Activated naive CD8-positive, alpha-beta T cell treated with anti-CD3 and anti-CD28 coated beads, Interleukin-2, amount 50 U/mL, for 16 hours (primary cell): ENCODE measurements around the gene MON1A.
"Not testable (repeated sequence)": the region's sequence is repeated elsewhere in the genome, so short reads cannot be mapped to it uniquely, and the experiment has no call there.

Source experiments
- DNase-seq: peaks from one replicate; pipeline ENCODE4 v3.0.0-alpha.2; 2020; ENCODE audit warnings: low read depth, low spot score

Gene MON1A, protein sequence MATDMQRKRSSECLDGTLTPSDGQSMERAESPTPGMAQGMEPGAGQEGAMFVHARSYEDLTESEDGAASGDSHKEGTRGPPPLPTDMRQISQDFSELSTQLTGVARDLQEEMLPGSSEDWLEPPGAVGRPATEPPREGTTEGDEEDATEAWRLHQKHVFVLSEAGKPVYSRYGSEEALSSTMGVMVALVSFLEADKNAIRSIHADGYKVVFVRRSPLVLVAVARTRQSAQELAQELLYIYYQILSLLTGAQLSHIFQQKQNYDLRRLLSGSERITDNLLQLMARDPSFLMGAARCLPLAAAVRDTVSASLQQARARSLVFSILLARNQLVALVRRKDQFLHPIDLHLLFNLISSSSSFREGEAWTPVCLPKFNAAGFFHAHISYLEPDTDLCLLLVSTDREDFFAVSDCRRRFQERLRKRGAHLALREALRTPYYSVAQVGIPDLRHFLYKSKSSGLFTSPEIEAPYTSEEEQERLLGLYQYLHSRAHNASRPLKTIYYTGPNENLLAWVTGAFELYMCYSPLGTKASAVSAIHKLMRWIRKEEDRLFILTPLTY

GRCh38 chr3:49929291-49930167 lies at the start of gene MON1A:
TSS of gene MON1A (minus strand) at chr3:49929811. CDS start at chr3:49913346, 16,465 bp downstream.
- DNase-seq: peak; percentile 75

DNA sequence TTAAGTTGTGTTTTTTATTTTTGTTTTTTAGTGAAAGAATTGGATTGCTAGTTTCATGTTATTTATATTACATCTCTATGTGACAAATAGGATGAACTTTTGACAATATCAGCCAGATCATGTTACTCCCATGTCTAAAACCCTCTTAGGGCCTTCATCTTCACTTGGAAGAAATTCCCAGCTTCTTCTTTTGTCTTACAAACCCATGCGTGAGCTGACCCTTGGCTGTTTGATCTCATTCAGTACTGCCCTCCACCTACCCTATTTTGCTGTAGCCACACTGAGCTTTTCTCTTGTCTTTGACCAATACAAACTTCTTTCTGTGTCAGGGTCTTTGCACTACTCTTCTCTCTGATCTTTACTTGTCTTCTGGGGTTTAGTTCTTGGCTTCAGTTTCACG lies 47.3 kb upstream of the MON1A start:
- no peak for DNase-seq

GRCh38 chr3:49972656-49973055 lies 43.0 kb upstream of the MON1A start:
- no peak for DNase-seq

DNA sequence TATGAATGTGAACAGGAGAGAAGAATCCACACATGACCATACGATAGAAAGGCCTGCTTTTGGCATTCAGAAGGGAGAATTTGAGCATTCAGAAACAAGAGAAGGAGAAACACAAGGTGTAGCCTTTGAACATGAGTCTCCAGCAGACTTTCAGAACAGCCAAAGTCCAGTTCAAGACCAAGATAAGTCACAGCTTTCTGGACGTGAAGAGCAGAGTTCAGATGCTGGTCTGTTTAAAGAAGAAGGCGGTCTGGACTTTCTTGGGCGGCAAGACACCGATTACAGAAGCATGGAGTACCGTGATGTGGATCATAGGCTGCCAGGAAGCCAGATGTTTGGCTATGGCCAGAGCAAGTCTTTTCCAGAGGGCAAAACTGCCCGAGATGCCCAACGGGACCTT lies 38.7 kb upstream of the MON1A start:
- no peak for DNase-seq

GRCh38 chr3:49967291-49967690 lies 37.7 kb upstream of the MON1A start:
- DNase-seq: no peak

- no peak for DNase-seq
These were observed 36.8 kb upstream of the MON1A start for GRCh38 chr3:49966233-49966942.

GRCh38 chr3:49955636-49956035 lies 26.0 kb upstream of the MON1A start:
- DNase-seq: no peak

- DNase-seq: no peak
These were observed 23.3 kb upstream of the MON1A start for GRCh38 chr3:49952924-49953323.

- DNase-seq: no peak
These were observed 13.0 kb upstream of the MON1A start for GRCh38 chr3:49942651-49943050.

DNA sequence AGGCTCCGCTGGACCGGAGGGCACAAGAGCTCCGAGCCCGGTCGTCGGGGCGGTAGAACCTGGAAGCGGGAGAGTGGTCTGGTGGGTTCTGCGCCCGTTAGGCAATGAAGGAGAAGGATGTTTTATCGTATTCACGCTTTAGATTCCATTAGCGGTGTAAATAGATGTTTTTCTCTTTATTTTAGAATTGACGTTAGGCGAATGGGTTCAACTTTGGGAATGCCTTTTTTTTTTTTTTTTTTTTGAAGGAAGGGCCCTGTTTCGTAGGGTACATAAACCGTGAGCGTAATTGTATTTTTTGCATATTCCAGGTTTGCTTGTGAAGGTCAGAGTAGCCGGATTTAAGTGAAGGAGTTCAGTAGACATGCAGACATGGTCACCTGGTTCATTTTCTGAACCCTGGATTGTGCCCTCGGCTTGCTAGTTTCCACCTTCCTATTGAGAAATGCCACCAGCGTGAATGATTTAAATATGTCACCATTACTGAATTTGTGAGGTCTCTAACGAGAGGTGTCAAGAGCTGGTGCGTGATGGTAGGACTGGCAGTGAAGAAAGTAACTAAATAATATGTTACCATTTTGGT lies 11.1 kb upstream of the MON1A start:
- DNase-seq: no peak

DNA sequence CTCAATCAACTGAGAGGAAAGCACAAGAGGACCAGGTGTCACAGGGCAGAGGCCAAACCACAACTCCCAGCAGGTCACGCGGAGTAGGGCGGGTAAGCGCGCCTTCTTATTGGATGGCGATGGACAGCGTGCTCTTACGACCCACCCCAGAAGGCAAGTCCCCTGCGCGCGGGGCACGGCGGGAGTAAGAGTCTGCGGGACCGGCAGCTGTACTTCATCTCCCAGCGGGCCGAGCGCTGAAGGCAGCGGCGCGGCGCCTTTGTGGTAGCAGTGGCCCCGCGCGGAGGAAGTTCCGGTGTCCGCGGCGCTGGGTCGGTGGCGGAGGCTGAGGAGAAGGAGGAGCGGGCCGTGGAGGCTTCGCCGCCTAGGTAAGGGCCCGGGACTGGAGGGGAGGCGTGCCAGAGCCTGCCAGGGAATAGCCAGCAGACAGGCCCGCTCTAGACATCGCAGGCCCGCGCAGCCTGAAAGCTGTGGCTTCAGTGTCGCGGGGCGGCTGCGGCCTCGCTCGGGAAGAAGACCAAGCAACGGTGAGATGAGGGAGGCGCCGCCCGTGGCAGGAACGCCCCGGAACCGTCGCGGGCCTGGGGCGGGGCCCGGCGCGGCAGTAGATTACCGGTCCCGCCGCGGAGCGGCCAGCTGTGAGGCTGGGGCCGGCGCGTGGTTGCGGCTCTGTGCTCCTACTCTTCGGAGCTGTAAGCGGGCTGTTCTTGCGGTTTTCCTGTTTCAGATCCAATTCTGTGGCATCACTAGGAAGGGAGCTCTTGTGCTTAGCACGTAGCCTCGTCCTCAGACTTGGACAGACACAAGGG lies 10.5 kb upstream of the MON1A start, which contains the start of gene RBM6:
TSS of gene RBM6 (plus strand) at position 293 of the 809 bp plus-strand sequence. CDS start 22,492 bp downstream, outside the sequence.
- DNase-seq: peak; percentile 85

GRCh38 chr3:49937090-49937489 lies 7.5 kb upstream of the MON1A start:
- DNase-seq: no peak

DNA sequence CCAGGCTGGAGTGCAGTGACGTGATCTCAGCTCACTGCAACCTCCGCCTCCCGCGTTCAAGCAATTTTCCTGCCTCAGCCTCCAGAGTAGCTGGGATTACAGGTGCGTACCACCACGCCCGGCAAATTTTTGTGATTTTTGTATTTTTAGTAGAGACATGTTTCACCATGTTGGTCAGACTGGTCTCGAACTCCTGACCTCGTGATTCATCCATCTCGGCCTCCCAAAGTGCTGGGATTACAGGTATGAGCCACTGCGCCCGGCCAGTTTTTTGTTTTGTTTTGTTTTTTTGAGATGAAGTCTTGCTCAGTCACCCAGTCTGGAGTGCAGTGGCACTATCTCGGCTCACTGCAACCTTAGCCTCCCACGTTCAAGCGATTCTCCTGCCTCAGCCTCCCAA lies 2.7 kb upstream of the MON1A start:
- not testable (repeated sequence) for DNase-seq

- DNase-seq: no peak
These were observed 1.3 kb upstream of the MON1A start for GRCh38 chr3:49930922-49931321.

- DNase-seq: no peak
These were observed 618 bp upstream of the MON1A start for GRCh38 chr3:49930168-49930690.

- DNase-seq: no peak
These were observed 1.1 kb downstream of the MON1A start for GRCh38 chr3:49928481-49929017.

DNA sequence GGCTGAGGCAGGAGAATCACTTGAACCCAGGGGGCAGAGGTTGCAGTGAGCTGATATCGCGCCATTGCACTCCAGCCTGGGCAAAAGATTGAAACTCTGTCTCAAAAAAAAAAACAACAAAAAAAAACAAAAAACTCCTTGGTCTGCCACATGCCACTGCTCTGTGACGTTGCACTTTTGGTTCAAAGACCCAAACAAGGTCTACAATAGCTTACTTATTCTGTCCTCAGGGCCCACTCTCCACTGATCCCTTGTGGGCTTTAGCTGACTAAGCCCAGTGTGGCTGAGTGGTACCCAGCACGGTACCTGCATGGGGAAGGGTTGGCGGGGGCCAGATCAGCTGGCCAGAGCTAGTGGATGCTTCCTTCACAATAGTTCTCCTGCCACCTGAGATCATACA lies 1.8 kb downstream of the MON1A start:
- no peak for DNase-seq

GRCh38 chr3:49926117-49926728 lies 3.4 kb downstream of the MON1A start:
- DNase-seq: no peak

DNA sequence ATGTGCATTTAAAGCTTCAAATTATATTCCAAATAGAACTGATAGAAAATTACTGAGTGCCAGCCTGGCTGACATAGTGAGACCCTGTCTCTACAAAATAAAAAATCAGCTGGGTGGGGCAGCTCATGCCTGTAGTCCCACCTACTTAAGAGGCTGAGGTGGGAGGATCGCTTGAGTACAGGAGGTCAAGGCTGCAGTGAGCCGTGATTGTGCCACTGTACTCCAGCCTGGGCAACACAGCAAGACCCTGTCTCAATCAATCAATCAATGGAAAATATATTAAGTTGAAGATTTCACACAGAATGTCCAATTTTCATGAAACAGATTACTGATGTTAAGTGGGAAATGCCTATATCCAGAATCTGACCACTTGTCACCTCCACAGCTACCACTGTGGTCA lies 4.1 kb downstream of the MON1A start:
- DNase-seq: no peak
